HEK293 (cell line): ENCODE measurements around the gene SMIM44.
A peak's percentile ranks its signal among the peaks of the same experiment; 100 is the strongest.

Source experiments
- SP3 ChIP-seq: fragments of 450-650 bp; formaldehyde crosslinking; IDR thresholded peaks from 2 replicates; pipeline ENCODE4 v1.5.1; 2016; ENCODE audit warnings: missing biosample characterization, missing genetic modification characterization
- SP7 ChIP-seq: fragments of 450-650 bp; formaldehyde crosslinking; IDR thresholded peaks from 2 replicates; pipeline ENCODE4 v1.5.1; 2016; ENCODE audit warnings: missing biosample characterization, missing genetic modification characterization
- ZBTB48 ChIP-seq: fragments of 450-650 bp; formaldehyde crosslinking; IDR thresholded peaks from 2 replicates; pipeline ENCODE4 v1.5.1; 2016; ENCODE audit warnings: missing biosample characterization, missing genetic modification characterization
- ZNF146 ChIP-seq: fragments of 450-650 bp; formaldehyde crosslinking; IDR thresholded peaks from 2 replicates; pipeline ENCODE4 v1.5.1; 2016; ENCODE audit warnings: missing biosample characterization, missing genetic modification characterization
- ZNF366 ChIP-seq: fragments of 450-650 bp; formaldehyde crosslinking; conservative IDR thresholded peaks from 2 replicates; pipeline ENCODE4 v1.5.1; 2016; ENCODE audit warnings: missing biosample characterization, missing genetic modification characterization
- ZNF394 ChIP-seq: fragments of 450-650 bp; formaldehyde crosslinking; IDR thresholded peaks from 2 replicates; pipeline ENCODE4 v1.5.1; 2016; ENCODE audit warnings: missing biosample characterization, missing genetic modification characterization, mild to moderate bottlenecking, moderate library complexity, borderline replicate concordance
- ZNF596 ChIP-seq: fragments of 450-650 bp; IDR thresholded peaks from 2 replicates; pipeline ENCODE4 v1.5.0; 2018; ENCODE audit warnings: missing biosample characterization, mild to moderate bottlenecking, missing genetic modification characterization, moderate library complexity
- ZNF629 ChIP-seq: fragments of 450-650 bp; formaldehyde crosslinking; IDR thresholded peaks from 2 replicates; pipeline ENCODE4 v1.5.1; 2017; ENCODE audit warnings: missing biosample characterization, missing genetic modification characterization
- ZNF776 ChIP-seq: fragments of 450-650 bp; formaldehyde crosslinking; IDR thresholded peaks from 2 replicates; pipeline ENCODE4 v1.5.0; 2017; ENCODE audit warnings: missing biosample characterization, missing genetic modification characterization, borderline replicate concordance
- TF ChIP-seq, protein P1 (sequence below): fragments of 450-650 bp; formaldehyde crosslinking; IDR thresholded peaks from 2 replicates; pipeline ENCODE4 v1.5.1; 2016; ENCODE audit warnings: missing biosample characterization, missing genetic modification characterization
- TF ChIP-seq, protein P2 (sequence below): fragments of 450-650 bp; formaldehyde crosslinking; IDR thresholded peaks from 2 replicates; pipeline ENCODE4 v1.5.1; 2016; ENCODE audit warnings: missing biosample characterization, missing genetic modification characterization
- TF ChIP-seq, protein P3 (sequence below): fragments of 450-650 bp; formaldehyde crosslinking; IDR thresholded peaks from 2 replicates; pipeline ENCODE4 v1.5.1; 2016; ENCODE audit warnings: missing biosample characterization, missing genetic modification characterization, low read depth
- TF ChIP-seq, protein P4 (sequence below): fragments of 450-650 bp; formaldehyde crosslinking; IDR thresholded peaks from 2 replicates; pipeline ENCODE4 v1.5.1; 2016; ENCODE audit warnings: missing biosample characterization, missing genetic modification characterization
- TF ChIP-seq, protein P5 (sequence below): fragments of 450-650 bp; formaldehyde crosslinking; IDR thresholded peaks from 2 replicates; pipeline ENCODE4 v1.5.1; 2016; ENCODE audit warnings: missing biosample characterization, missing genetic modification characterization

Gene SMIM44

DNA sequence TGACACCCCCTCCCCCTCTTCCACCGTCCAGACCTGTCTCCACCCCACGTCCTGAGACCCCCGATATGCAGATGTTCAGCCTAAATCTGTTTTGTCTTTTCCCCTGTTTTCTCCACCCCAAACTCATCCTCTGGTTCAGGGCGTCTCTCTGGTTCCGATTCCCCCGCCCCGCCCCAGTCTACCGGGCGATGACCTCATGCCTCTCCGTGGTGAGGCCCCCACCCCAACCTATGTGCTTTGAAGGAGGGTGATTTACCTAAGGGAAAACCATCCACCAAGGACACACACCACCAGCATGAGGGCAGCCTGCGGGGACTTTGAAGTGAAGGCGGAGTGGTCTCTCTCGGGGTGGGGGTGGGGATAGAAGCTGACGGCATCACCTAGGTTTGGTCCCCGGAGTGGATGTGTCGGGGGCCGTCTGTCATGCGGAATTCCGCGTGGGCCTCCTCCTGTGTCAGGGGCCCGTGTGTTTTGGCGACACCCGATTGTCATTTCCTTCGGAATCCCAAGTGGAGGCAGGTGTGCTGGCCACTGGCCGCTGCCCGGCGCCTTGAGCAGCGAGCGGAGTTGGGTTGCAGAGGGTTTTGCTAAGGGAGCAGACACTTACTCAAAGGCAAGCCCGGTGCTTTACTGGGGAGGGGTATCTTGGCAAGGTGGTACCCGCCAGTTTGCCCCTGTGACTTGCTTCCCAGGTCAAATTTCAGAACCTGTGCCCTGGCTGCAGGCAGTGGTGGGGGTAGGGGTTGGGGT is 24.3 kb upstream of the SMIM44 start (continued):
- TF ChIP-seq, protein P1, sequence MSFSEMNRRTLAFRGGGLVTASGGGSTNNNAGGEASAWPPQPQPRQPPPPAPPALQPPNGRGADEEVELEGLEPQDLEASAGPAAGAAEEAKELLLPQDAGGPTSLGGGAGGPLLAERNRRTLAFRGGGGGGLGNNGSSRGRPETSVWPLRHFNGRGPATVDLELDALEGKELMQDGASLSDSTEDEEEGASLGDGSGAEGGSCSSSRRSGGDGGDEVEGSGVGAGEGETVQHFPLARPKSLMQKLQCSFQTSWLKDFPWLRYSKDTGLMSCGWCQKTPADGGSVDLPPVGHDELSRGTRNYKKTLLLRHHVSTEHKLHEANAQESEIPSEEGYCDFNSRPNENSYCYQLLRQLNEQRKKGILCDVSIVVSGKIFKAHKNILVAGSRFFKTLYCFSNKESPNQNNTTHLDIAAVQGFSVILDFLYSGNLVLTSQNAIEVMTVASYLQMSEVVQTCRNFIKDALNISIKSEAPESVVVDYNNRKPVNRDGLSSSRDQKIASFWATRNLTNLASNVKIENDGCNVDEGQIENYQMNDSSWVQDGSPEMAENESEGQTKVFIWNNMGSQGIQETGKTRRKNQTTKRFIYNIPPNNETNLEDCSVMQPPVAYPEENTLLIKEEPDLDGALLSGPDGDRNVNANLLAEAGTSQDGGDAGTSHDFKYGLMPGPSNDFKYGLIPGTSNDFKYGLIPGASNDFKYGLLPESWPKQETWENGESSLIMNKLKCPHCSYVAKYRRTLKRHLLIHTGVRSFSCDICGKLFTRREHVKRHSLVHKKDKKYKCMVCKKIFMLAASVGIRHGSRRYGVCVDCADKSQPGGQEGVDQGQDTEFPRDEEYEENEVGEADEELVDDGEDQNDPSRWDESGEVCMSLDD (tag by site-specific recombination) = peak; percentile 18; the same call in 1 of the 2 replicates
- TF ChIP-seq SP3 (tag by site-specific recombination) (no peak), SP7 (tag by site-specific recombination) (peak; percentile 34; the same call in 1 of the 2 replicates), ZBTB48 (tag by site-specific recombination) (0 out of 2 replicates have a peak, but pooled peaks have one; percentile 39), ZNF394 (tag by site-specific recombination) (peak; percentile 29; the same call in 1 of the 2 replicates), ZNF629 (peak; percentile 83), ZNF146 (tag by site-specific recombination) (no peak), ZNF776 (tag by site-specific recombination) (no peak), ZNF596 (tag by site-specific recombination) (no peak), ZNF366 (peak; percentile 50; the same call in 1 of the 2 replicates)
- TF ChIP-seq, protein P2, sequence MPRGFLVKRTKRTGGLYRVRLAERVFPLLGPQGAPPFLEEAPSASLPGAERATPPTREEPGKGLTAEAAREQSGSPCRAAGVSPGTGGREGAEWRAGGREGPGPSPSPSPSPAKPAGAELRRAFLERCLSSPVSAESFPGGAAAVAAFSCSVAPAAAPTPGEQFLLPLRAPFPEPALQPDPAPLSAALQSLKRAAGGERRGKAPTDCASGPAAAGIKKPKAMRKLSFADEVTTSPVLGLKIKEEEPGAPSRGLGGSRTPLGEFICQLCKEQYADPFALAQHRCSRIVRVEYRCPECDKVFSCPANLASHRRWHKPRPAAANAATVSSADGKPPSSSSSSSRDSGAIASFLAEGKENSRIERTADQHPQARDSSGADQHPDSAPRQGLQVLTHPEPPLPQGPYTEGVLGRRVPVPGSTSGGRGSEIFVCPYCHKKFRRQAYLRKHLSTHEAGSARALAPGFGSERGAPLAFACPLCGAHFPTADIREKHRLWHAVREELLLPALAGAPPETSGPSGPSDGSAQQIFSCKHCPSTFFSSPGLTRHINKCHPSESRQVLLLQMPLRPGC (tag by site-specific recombination) = 0 out of 2 replicates have a peak, but pooled peaks have one; percentile 13
- TF ChIP-seq, protein P3, sequence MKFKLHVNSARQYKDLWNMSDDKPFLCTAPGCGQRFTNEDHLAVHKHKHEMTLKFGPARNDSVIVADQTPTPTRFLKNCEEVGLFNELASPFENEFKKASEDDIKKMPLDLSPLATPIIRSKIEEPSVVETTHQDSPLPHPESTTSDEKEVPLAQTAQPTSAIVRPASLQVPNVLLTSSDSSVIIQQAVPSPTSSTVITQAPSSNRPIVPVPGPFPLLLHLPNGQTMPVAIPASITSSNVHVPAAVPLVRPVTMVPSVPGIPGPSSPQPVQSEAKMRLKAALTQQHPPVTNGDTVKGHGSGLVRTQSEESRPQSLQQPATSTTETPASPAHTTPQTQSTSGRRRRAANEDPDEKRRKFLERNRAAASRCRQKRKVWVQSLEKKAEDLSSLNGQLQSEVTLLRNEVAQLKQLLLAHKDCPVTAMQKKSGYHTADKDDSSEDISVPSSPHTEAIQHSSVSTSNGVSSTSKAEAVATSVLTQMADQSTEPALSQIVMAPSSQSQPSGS = peak; percentile 93
- TF ChIP-seq, protein P4, sequence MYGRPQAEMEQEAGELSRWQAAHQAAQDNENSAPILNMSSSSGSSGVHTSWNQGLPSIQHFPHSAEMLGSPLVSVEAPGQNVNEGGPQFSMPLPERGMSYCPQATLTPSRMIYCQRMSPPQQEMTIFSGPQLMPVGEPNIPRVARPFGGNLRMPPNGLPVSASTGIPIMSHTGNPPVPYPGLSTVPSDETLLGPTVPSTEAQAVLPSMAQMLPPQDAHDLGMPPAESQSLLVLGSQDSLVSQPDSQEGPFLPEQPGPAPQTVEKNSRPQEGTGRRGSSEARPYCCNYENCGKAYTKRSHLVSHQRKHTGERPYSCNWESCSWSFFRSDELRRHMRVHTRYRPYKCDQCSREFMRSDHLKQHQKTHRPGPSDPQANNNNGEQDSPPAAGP (tag by site-specific recombination) = peak; percentile 61
- TF ChIP-seq, protein P5, sequence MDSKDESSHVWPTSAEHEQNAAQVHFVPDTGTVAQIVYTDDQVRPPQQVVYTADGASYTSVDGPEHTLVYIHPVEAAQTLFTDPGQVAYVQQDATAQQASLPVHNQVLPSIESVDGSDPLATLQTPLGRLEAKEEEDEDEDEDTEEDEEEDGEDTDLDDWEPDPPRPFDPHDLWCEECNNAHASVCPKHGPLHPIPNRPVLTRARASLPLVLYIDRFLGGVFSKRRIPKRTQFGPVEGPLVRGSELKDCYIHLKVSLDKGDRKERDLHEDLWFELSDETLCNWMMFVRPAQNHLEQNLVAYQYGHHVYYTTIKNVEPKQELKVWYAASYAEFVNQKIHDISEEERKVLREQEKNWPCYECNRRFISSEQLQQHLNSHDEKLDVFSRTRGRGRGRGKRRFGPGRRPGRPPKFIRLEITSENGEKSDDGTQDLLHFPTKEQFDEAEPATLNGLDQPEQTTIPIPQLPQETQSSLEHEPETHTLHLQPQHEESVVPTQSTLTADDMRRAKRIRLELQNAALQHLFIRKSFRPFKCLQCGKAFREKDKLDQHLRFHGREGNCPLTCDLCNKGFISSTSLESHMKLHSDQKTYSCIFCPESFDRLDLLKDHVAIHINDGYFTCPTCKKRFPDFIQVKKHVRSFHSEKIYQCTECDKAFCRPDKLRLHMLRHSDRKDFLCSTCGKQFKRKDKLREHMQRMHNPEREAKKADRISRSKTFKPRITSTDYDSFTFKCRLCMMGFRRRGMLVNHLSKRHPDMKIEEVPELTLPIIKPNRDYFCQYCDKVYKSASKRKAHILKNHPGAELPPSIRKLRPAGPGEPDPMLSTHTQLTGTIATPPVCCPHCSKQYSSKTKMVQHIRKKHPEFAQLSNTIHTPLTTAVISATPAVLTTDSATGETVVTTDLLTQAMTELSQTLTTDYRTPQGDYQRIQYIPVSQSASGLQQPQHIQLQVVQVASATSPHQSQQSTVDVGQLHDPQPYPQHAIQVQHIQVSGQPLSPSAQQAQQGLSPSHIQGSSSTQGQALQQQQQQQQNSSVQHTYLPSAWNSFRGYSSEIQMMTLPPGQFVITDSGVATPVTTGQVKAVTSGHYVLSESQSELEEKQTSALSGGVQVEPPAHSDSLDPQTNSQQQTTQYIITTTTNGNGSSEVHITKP (tag by site-specific recombination) = peak; percentile 18; the same call in 1 of the 2 replicates
